KBM-7 (cell line): ENCODE results near the gene RCC2.
"Not testable (repeated sequence)": the region's sequence is repeated elsewhere in the genome, so short reads cannot be mapped to it uniquely, and the experiment has no call there.

ENCODE experiments used
- DNase-seq: peaks from one replicate; pipeline ENCODE4 v3.0.0-alpha.2; 2015
- in situ Hi-C: fragments of 300-500 bp; cut with MboI; formaldehyde crosslinking; loops from 2 replicates; pipeline ENCODE4 v1.14.3; 2020; ENCODE audit warnings: low sequenced_read_pairs, low pct_unique_long_range_greater_than_20kb, mixed read lengths

Gene RCC2

DNA sequence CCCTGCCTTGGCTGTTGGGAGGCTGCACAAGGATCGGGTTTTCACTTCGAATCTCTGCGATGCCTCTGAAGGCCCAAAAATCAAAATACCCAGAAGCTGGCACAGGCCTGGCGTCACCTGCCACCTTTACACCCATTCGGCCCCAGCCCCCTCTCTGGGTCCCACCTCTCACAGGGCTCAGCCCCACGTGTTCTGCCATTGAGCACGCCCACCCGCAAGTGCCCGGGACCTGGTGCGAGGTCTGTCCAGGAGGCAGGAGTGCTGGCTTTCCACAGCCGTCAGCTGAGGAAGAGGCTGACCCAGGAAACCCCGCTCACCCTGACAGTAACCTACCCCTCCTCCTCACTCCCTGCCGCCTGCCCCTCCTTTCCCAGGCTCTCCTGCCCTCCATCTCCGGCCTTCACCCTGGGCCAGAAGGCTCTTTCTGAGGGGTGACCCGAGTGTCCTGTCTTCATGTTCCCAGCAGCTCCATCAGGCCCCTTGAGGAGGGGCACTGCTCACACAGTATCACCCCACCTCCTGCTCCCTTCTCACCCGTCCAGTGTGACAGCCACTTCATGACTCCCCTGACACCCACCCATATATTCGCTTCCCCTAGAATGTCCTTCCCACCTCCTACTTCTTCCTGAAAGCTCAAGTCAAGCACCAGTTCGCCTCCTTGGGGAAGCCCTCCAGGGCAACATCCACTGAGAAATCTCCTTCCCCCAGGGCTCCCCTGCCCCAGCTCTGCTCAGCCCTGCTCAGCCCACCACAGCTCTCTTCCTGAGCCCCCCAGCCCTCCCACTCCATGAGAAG, 13.5 kb downstream of the RCC2 start:
- DNase-seq: no peak
- in situ Hi-C loops: no loop called here

DNA sequence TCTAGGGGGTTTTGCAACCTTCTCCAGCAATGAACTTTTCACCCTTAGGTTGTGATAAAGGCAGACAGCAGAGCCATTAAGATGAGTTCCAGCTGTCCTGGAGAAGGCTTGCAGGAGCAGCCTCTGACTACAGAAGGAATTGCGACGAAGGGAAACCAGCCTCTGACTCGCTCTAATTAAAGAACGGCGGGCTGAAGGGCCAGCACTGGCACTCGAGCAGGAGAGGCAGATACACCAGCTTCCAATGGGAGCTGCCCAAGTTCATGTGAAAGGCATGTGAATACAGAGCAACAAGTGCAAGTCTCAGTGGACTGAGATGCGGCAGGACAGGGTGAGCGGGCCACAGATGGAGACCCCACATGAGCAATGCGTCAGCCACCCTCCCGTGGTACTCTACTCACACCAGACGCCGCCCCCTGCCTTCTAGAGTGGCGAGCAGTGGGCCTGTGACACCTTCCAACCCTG, 15.7 kb downstream of the RCC2 start:
- DNase-seq: no peak
- in situ Hi-C loops: no loop called here

- in situ Hi-C loops: no loop called here
- no peak for DNase-seq
Measured at GRCh38 chr1:17422461-17422860, 17.0 kb downstream of the RCC2 start.

DNA sequence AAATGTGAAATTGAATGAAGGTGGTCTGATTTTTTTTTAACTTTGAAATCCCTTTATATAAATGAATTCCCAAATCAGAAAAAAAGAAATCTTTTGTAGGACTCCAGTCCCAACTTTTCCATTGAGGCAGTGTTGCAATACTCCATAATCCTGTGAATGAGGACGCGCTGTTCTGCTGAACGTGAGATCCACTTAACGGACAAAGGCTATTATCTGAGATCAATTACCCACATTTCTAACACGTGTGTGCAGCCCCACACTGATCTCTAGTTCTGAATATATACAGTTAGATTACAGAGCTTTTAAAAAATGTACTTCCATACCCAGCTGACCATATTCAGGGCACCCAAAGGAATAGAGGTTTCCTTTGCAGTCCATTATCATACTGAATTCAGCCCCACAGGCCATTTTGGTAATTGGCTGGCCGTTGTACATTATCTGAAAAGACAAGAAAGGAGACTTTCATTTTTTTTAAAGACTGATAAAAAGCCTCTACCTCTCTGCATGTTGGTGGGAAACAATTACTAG, 19.0 kb downstream of the RCC2 start:
- DNase-seq: no peak
- in situ Hi-C loops: no loop called here

- peak; percentile 77 for DNase-seq
- in situ Hi-C loops: no loop called here
Measured at GRCh38 chr1:17419626-17420328, 19.7 kb downstream of the RCC2 start.

- in situ Hi-C loops: no loop called here
- DNase-seq: no peak
Measured at GRCh38 chr1:17416389-17416788, 23.1 kb downstream of the RCC2 start.

DNA sequence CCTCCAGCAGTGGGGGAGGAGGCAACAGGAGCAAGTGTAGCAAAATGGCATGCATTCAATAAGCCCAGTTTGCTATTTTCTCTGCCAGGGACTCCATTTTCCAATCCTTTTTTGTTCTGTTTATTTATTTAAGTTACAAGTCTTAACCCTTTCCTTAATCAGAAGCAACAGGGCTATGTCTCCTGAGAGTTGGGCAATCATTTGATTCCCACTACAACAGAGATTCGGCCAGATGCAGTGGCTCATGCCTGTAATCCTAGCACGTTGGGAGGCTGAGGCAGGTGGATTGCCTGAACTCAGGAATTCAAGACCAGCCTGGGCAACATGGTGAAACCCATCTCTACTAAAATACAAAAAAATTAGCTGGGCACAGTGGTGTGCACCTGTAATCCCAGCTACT, 25.5 kb downstream of the RCC2 start:
- no peak for DNase-seq
- in situ Hi-C loops: no loop called here

GRCh38 chr1:17412093-17412870, 27.2 kb downstream of the RCC2 start:
- in situ Hi-C loops: no loop called here
- no peak for DNase-seq

GRCh38 chr1:17409391-17409811, 30.1 kb downstream of the RCC2 start:
- in situ Hi-C loops: no loop called here
- no peak for DNase-seq

- DNase-seq, in situ Hi-C loops: not testable (repeated sequence)
Measured at GRCh38 chr1:17407786-17408514, 31.5 kb downstream of the RCC2 start.

- DNase-seq, in situ Hi-C loops: not testable (repeated sequence)
Measured at GRCh38 chr1:17406760-17407475, 32.6 kb downstream of the RCC2 start.

GRCh38 chr1:17405898-17406759, 33.3 kb downstream of the RCC2 start:
- in situ Hi-C loops: no loop called here
- peak; percentile 56 for DNase-seq

DNA sequence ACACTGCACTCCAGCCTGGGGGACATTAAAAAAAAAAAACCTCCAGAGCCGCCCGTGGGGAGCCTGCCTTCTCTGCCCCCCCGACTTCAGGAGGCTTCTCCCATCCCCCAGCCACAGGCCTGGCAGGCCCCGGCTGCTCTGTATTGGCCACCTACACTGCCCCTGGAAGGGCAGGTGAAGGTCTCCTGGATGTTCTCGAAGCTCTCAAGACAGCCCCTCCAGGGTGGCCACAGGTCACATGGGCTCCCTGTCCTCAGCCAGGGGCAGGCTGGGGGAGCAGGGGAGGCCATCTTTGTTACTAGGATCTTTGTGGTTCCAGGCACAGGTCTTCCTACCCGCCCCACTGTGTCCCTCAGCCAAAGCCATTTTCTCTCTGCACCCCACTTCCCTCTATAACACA, 34.7 kb downstream of the RCC2 start:
- in situ Hi-C loops: no loop called here

DNA sequence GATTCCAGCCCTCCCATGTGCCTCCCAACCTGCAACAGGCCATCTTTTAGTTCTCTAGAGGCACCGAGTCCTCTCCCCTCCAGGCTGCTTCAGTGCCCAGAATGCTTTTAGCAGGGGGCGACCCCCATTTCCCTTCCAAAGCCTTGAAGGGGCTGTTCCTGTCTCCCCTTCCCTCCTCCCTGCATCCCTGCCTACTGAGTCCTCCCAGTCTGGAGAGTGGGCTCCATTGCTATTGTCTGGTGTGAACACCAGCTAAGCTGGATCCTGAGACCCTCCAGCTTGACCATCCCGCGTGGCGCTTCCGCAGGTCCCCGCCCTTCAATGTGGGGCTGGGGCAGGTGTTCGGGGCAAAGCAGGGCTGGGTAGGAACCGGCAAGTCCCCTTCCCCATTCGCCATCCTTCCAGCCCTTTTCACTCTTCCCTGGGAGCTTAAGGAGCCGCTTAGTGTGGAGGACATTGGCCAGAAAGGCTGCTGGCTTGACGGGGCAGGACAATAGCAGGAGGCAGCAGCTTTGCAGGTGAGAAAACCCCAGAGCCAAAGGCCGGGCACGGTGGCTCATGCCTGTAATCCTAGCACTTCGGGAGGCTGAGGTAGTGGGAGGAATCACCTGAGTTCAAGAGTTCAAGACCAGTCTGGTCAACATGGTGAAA, 35.3 kb downstream of the RCC2 start:
- no peak for DNase-seq
- in situ Hi-C loops: no loop called here

More for the DNA sequence above, 34.7 kb downstream of the RCC2 start:
- DNase-seq: no peak

- in situ Hi-C loops: no loop called here
- DNase-seq: no peak
Measured at GRCh38 chr1:17403081-17403480, 36.4 kb downstream of the RCC2 start.

DNA sequence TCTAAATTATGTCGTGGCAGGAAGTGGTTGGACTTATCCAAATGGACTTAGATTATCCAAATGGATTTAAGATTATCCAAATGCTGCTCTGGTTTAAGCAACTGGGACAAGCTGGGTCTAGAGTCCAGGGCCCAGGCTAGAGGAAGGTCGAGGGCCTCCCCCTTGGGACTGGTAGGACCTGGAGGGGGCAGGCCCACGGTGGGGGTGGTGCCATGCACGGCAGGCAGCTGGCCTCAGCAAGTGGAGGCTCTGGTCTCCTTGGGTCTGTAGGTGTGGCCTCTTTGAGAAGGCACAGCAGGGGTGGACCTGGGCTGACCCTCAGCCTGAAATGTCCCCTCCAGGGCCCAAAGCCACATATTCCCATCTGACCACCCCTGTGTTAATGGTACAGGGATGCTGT, 37.6 kb downstream of the RCC2 start:
- in situ Hi-C loops: no loop called here

DNA sequence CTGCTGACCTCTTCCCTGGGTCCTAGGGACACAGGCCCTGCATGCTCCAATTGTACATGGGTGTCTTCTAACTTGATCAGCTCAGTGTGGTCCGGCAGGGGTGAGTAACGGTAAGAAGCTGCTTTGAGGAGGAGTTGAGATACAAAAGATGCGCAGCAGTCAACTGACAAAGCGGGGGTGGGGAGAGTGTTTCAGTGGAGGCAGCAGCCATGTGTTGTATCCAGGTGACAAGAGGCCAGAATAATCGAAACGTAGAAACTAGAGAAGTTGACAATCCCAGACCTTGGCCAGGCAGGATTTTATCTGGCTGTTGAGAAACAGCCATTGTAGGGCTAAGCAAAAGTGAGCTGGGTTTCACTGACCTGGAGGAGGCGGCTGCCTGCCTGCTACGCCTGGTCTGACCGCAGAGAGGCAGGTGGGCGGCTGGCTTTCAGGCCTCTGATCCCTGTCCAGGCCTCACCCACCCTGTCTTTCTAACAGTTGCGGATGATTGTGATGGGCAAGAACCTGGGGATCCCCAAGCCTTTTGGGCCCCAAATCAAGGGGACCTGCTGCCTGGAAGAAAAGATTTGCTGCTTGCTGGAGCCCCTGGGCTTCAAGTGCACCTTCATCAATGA, 38.6 kb downstream of the RCC2 start:
- in situ Hi-C loops: no loop called here

More for the DNA sequence above, 37.6 kb downstream of the RCC2 start:
- DNase-seq: no peak

More for the DNA sequence above, 38.6 kb downstream of the RCC2 start:
- no peak for DNase-seq
